Measurements from ENCODE around the gene NOP53. TPM values are rescaled to one million over a fixed set of nuclear protein-coding genes. Genes with fewer than 3 reads are reported as not detected.
"Not testable (repeated sequence)": the region's sequence is repeated elsewhere in the genome, so short reads cannot be mapped to it uniquely, and the experiment has no call there.

Gene NOP53
- total RNA-seq, 1 experiment from 2014 or later, result 289 TPM

DNA sequence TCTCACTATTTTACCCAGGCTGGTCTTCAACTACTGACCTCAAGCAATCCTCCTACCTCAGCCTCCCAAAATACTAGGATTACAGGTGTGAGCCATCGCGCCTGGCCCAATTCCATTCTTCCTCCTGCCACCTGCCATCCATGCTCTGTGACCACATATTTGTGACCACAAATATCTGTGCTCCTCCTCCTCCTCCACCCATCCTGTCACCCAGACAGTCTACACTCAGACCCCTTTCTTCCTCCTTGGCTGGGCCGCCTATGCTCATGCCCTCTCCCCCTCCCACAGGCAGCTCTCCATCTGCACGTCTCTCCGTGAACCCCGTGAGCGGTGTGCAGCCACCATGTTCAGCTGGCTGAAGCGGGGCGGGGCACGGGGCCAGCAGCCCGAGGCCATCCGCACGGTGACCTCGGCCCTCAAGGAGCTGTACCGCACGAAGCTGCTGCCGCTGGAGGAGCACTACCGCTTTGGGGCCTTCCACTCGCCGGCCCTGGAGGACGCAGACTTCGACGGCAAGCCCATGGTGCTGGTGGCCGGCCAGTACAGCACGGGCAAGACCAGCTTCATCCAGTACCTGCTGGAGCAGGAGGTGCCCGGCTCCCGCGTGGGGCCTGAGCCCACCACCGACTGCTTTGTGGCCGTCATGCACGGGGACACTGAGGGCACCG, 28.9 kb upstream of the NOP53 start:
- peaks cover 18% of the 10 kb centered on the region for H3K9me3 Mint-ChIP-seq
- ChIA-PET POLR2A (interaction anchor here (0.7 kb wide), 1 partner anchor 469 kb away, joined by 4 read pairs; no protein-coding TSS in a partner anchor), CTCF (interaction anchor here (1.0 to 1.1 kb wide), 3 partner anchors 23 to 280 kb away, joined by 3 to 7 read pairs (median 5); no protein-coding TSS in a partner anchor)
- H3K4me1 Mint-ChIP-seq, result peaks cover 11% of the 10 kb centered on the region; the same call in 1 of the 2 replicates
- no peak overlapping the region for H3K27ac Mint-ChIP-seq
- peaks cover 17% of the 10 kb centered on the region for H3K27me3 Mint-ChIP-seq (ENCODE audit: low read depth)
- peaks cover 20% of the 10 kb centered on the region; the same call in 1 of the 2 replicates for H3K36me3 Mint-ChIP-seq
- DNase-seq (ENCODE audit: low spot score) (no peak), ATAC-seq (no peak)
- TF ChIP-seq ZBTB21 (CRISPR knock-in tag; IDR thresholded peaks at IDR 0.05; ENCODE audit: borderline replicate concordance) (no peak), PRRX2 (CRISPR knock-in tag; IDR thresholded peaks at IDR 0.05) (no peak)
- TF ChIP-seq, protein P1, sequence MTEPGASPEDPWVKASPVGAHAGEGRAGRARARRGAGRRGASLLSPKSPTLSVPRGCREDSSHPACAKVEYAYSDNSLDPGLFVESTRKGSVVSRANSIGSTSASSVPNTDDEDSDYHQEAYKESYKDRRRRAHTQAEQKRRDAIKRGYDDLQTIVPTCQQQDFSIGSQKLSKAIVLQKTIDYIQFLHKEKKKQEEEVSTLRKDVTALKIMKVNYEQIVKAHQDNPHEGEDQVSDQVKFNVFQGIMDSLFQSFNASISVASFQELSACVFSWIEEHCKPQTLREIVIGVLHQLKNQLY (CRISPR knock-in tag; IDR thresholded peaks at IDR 0.05), result no peak
- H3K4me3 Mint-ChIP-seq, result no peak overlapping the region

DNA sequence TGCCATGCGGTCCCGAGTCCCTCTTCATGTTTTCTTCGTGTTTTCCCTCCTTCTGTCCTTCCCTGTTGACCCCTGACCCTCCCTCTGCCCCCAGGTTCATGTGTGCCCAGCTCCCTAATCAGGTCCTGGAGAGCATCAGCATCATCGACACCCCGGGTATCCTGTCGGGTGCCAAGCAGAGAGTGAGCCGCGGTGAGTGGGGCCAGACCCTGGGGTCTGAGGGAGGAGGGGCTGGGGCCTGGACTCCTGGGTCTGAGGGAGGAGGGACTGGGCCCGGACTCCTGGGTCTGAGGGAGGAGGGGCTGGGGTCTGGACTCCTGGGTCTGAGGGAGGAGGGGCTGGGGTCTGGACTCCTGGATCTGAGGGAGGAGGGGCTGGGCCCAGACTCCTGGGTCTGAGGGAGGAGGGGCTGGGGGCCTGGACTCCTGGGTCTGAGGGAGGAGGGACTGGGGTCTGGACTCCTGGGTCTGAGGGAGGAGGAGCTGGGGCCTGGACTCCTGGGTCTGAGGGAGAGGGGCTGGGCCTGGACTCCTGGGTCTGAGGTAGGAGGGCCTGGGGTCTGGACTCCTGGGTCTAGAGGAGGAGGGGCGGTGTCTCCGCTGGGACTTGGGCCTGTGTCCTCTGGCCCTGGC, 26.8 kb upstream of the NOP53 start:
- peaks cover 18% of the 10 kb centered on the region for H3K9me3 Mint-ChIP-seq
- DNase-seq (ENCODE audit: low spot score); POLR2A ChIA-PET; H3K27ac Mint-ChIP-seq; H3K4me1 Mint-ChIP-seq; H3K4me3 Mint-ChIP-seq; ATAC-seq: not testable (repeated sequence)
- H3K36me3 Mint-ChIP-seq, result peaks cover 20% of the 10 kb centered on the region; the same call in 1 of the 2 replicates
- peaks cover 17% of the 10 kb centered on the region for H3K27me3 Mint-ChIP-seq (ENCODE audit: low read depth)
- CTCF ChIA-PET, result interaction anchor here (0.5 to 1.8 kb wide), 8 partner anchors 9 to 132 kb away, joined by 3 to 7 read pairs (median 4); no protein-coding TSS in a partner anchor

DNA sequence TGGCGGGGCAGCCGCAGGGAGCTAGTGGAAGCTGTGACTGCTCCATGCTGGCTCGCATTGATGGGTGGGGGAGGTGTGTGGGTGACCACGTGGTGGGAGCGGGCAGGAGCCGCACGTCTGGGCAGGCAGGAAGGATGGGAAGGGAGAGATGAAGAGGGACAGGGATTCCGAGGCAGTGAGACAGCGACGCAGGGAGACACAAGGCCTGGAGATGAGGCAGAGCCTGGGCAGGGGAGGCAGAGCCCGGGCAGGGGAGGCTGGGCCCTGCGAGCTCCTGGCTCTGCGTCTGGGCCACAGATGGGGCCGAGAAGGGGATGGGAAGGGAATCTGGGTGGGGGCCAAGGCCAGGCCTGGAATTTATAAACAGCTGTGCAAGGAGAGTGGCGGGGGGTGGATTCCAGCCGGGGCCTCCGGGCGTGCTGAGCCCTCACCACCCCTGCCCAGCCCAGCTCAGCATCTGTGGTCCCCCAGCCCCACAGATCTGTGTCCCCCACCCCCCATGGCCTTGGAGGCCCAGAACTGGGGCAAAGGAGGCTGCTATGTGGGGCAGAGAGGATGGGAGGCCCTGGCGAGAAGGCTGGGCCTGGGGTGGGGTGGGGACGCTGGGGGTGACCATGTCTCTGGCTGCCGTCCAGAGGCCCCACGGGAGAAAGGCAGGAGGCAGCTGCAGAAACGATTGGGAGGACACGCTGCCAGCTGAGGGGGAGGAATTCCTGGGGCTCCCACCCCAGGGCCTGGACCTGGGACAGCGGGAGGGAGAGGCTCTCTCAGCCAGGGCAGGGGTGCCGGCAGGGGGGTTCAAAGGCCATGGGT, 26.1 kb upstream of the NOP53 start:
- H3K4me1 Mint-ChIP-seq, result peaks cover 4% of the 10 kb centered on the region; the same call in 1 of the 2 replicates
- H3K9me3 Mint-ChIP-seq, result peaks cover 12% of the 10 kb centered on the region
- no peak overlapping the region for H3K4me3 Mint-ChIP-seq

DNA sequence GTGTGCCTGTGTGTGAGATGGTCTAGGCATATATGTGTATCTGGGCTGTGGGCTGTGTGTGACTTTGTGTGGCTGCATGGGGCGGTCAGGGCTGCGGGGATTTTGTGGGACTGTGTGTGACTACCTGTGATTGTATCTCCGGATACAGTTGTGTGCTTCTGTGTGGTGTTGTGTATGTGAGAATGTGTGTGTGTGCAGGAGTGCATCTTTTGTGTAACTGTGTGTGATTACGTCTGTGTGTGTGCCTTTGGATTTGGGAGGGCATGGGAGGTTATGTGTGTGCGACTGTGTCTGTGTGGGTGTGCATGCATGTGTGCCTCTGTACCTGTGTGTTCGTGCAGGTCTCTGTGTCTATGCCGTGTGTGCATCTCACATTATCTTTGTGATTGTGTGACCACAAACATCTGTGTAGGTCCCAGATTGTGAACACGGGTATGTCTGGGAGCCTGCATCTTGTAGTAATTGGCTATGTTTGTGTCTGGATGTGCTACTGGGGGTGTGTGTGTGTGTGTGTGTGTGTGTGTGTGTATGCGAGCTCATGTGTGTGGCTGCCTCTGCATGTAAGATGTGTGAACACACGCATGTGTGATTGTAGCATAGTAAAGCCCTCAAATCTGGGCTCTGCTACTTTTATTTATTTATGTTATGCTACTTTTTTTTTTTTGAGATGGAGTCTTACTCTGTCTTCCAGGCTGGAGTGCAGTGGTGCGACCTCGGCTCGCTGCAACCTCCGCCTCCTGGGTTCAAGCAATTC, 24.5 kb upstream of the NOP53 start:
- no peaks in the 10 kb centered on the region for H3K27me3 Mint-ChIP-seq (ENCODE audit: low read depth)
- ChIA-PET CTCF (interaction anchor here (3.8 kb wide), 1 partner anchor 8 kb away, joined by 42 read pairs; the partner anchor contains the start of gene EHD2), POLR2A (no interaction called here)
- H3K4me3 Mint-ChIP-seq, result no peak overlapping the region
- no peak for ATAC-seq
- no peaks in the 10 kb centered on the region for H3K9me3 Mint-ChIP-seq
- peaks cover 6% of the 10 kb centered on the region; the same call in 1 of the 2 replicates for H3K36me3 Mint-ChIP-seq
- H3K4me1 Mint-ChIP-seq, result peaks cover 4% of the 10 kb centered on the region; the same call in 1 of the 2 replicates
- DNase-seq (ENCODE audit: low spot score), result no peak
- H3K27ac Mint-ChIP-seq, result peak overlapping the region; percentile 10; the same call in 1 of the 2 replicates
- TF ChIP-seq, protein P2, sequence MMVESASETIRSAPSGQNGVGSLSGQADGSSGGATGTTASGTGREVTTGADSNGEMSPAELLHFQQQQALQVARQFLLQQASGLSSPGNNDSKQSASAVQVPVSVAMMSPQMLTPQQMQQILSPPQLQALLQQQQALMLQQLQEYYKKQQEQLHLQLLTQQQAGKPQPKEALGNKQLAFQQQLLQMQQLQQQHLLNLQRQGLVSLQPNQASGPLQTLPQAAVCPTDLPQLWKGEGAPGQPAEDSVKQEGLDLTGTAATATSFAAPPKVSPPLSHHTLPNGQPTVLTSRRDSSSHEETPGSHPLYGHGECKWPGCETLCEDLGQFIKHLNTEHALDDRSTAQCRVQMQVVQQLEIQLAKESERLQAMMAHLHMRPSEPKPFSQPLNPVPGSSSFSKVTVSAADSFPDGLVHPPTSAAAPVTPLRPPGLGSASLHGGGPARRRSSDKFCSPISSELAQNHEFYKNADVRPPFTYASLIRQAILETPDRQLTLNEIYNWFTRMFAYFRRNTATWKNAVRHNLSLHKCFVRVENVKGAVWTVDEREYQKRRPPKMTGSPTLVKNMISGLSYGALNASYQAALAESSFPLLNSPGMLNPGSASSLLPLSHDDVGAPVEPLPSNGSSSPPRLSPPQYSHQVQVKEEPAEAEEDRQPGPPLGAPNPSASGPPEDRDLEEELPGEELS (CRISPR knock-in tag; IDR thresholded peaks at IDR 0.05), result no peak
- TF ChIP-seq ATF1 (CRISPR knock-in tag; IDR thresholded peaks at IDR 0.05) (no peak), ESRRA (CRISPR knock-in tag; IDR thresholded peaks at IDR 0.05; ENCODE audit: borderline replicate concordance) (no peak), ZNF317 (CRISPR knock-in tag; IDR thresholded peaks at IDR 0.05; ENCODE audit: borderline replicate concordance, low read depth) (no peak)
- TF ChIP-seq, protein P3, sequence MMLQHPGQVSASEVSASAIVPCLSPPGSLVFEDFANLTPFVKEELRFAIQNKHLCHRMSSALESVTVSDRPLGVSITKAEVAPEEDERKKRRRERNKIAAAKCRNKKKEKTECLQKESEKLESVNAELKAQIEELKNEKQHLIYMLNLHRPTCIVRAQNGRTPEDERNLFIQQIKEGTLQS (CRISPR knock-in tag; conservative IDR thresholded peaks at IDR 0.05), result no peak
- TF ChIP-seq, protein P4, sequence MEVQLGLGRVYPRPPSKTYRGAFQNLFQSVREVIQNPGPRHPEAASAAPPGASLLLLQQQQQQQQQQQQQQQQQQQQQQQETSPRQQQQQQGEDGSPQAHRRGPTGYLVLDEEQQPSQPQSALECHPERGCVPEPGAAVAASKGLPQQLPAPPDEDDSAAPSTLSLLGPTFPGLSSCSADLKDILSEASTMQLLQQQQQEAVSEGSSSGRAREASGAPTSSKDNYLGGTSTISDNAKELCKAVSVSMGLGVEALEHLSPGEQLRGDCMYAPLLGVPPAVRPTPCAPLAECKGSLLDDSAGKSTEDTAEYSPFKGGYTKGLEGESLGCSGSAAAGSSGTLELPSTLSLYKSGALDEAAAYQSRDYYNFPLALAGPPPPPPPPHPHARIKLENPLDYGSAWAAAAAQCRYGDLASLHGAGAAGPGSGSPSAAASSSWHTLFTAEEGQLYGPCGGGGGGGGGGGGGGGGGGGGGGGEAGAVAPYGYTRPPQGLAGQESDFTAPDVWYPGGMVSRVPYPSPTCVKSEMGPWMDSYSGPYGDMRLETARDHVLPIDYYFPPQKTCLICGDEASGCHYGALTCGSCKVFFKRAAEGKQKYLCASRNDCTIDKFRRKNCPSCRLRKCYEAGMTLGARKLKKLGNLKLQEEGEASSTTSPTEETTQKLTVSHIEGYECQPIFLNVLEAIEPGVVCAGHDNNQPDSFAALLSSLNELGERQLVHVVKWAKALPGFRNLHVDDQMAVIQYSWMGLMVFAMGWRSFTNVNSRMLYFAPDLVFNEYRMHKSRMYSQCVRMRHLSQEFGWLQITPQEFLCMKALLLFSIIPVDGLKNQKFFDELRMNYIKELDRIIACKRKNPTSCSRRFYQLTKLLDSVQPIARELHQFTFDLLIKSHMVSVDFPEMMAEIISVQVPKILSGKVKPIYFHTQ (CRISPR knock-in tag; IDR thresholded peaks at IDR 0.05), result no peak
- TF ChIP-seq, protein P5, sequence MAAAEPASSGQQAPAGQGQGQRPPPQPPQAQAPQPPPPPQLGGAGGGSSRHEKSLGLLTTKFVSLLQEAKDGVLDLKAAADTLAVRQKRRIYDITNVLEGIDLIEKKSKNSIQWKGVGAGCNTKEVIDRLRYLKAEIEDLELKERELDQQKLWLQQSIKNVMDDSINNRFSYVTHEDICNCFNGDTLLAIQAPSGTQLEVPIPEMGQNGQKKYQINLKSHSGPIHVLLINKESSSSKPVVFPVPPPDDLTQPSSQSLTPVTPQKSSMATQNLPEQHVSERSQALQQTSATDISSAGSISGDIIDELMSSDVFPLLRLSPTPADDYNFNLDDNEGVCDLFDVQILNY (CRISPR knock-in tag; IDR thresholded peaks at IDR 0.05), result no peak

More for the DNA sequence above, 26.1 kb upstream of the NOP53 start:
- peaks cover 11% of the 10 kb centered on the region for H3K27me3 Mint-ChIP-seq (ENCODE audit: low read depth)
- 0 out of 2 replicates have a peak overlapping the region, but pooled peaks have one; percentile 52 for H3K27ac Mint-ChIP-seq
- no peak for DNase-seq (ENCODE audit: low spot score)
- peaks cover 17% of the 10 kb centered on the region; the same call in 1 of the 2 replicates for H3K36me3 Mint-ChIP-seq
- ChIA-PET CTCF (interaction anchor here (0.5 to 1.8 kb wide), 6 partner anchors 10 to 132 kb away, joined by 3 to 7 read pairs (median 4); no protein-coding TSS in a partner anchor), POLR2A (no interaction called here)
- TF ChIP-seq, protein P6, sequence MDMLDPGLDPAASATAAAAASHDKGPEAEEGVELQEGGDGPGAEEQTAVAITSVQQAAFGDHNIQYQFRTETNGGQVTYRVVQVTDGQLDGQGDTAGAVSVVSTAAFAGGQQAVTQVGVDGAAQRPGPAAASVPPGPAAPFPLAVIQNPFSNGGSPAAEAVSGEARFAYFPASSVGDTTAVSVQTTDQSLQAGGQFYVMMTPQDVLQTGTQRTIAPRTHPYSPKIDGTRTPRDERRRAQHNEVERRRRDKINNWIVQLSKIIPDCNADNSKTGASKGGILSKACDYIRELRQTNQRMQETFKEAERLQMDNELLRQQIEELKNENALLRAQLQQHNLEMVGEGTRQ (CRISPR knock-in tag; IDR thresholded peaks at IDR 0.05), result peak; percentile 59
- TF ChIP-seq, protein P1 (CRISPR knock-in tag; IDR thresholded peaks at IDR 0.05), result no peak
- peak; percentile 44 for ATAC-seq

Data from WTC11 (cell line).